Trophoblast cell (in vitro differentiated cells and primary cell): ENCODE measurements around the gene PDE6A.

Source experiments
- DNase-seq, 2 donors: peaks; one replicate each; pipeline ENCODE4 v3.0.0-alpha.2; 2016
- H2AFZ ChIP-seq: 2 replicates; pipeline ENCODE4 v1.6.1; 2013; ENCODE audit warnings: low read length, moderate library complexity, mild to moderate bottlenecking; ENCODE audit not compliant: insufficient read depth, poor library complexity
- H2AK5ac ChIP-seq: 2 replicates; pipeline ENCODE4 v1.6.1; 2013; ENCODE audit warnings: mild to moderate bottlenecking, low read length
- H2BK120ac ChIP-seq: 2 replicates; pipeline ENCODE4 v1.6.1; 2013; ENCODE audit warnings: low read length, mild to moderate bottlenecking, moderate library complexity; ENCODE audit not compliant: insufficient read depth, poor library complexity
- H2BK12ac ChIP-seq: 2 replicates; pipeline ENCODE4 v1.6.1; 2013; ENCODE audit warnings: mild to moderate bottlenecking, low read length, moderate library complexity
- H2BK5ac ChIP-seq: 2 replicates; pipeline ENCODE4 v1.6.1; 2013; ENCODE audit warnings: low read length, low read depth, moderate library complexity, mild to moderate bottlenecking; ENCODE audit not compliant: poor library complexity
- H3K14ac ChIP-seq: 2 replicates; pipeline ENCODE4 v1.6.1; 2013; ENCODE audit warnings: mild to moderate bottlenecking, low read length
- H3K18ac ChIP-seq: 2 replicates; pipeline ENCODE4 v1.6.1; 2013; ENCODE audit warnings: mild to moderate bottlenecking, low read length
- H3K23ac ChIP-seq: 2 replicates; pipeline ENCODE4 v1.6.1; 2013; ENCODE audit warnings: low read length
- H3K27ac ChIP-seq: 2 replicates; pipeline ENCODE4 v1.5.1; 2013; ENCODE audit warnings: low read depth, mild to moderate bottlenecking, inconsistent platforms, low read length, moderate library complexity
- H3K27me3 ChIP-seq: 2 replicates; pipeline ENCODE4 v1.6.1; 2013; ENCODE audit warnings: inconsistent platforms, mild to moderate bottlenecking, low read length, moderate library complexity; ENCODE audit not compliant: insufficient read depth
- H3K36me3 ChIP-seq, 2 experiments: 1 replicate in 1 of 2; 2 replicates in 1 of 2; pipeline ENCODE4 v1.6.1; 2013; ENCODE audit warnings: low read length in 2 of 2, mild to moderate bottlenecking in 2 of 2, moderate library complexity in 1 of 2; ENCODE audit not compliant: insufficient read depth in 2 of 2, control insufficient read depth in 1 of 2
- H3K4ac ChIP-seq: 2 replicates; pipeline ENCODE4 v1.6.1; 2013; ENCODE audit warnings: low read depth, mild to moderate bottlenecking, low read length, moderate library complexity
- H3K4me1 ChIP-seq, 2 experiments: 1 replicate in 1 of 2; 2 replicates in 1 of 2; pipeline ENCODE4 v1.6.1; 2013; ENCODE audit warnings: low read length in 2 of 2, mild to moderate bottlenecking in 2 of 2, moderate library complexity in 1 of 2; ENCODE audit not compliant: insufficient read depth in 2 of 2, control insufficient read depth in 1 of 2
- H3K4me2 ChIP-seq: 2 replicates; pipeline ENCODE4 v1.6.1; 2013; ENCODE audit warnings: inconsistent platforms, mild to moderate bottlenecking, low read length, moderate library complexity
- H3K4me3 ChIP-seq: 2 replicates; pipeline ENCODE4 v1.5.1; 2013; ENCODE audit warnings: mild to moderate bottlenecking, low read depth, low read length, inconsistent platforms
- H3K79me1 ChIP-seq: one replicate; pipeline ENCODE4 v1.6.1; 2013; ENCODE audit warnings: low read length
- H3K79me2 ChIP-seq: 2 replicates; pipeline ENCODE4 v1.6.1; 2013; ENCODE audit warnings: low read length, mild to moderate bottlenecking; ENCODE audit not compliant: control insufficient read depth, insufficient read depth, poor library complexity
- H3K9ac ChIP-seq: 2 replicates; pipeline ENCODE4 v1.6.1; 2013; ENCODE audit warnings: mild to moderate bottlenecking, low read length
- H3K9me3 ChIP-seq: 2 replicates; pipeline ENCODE4 v1.6.1; 2013; ENCODE audit warnings: low read depth, mild to moderate bottlenecking, control low read depth, inconsistent platforms, low read length; ENCODE audit not compliant: insufficient read depth
- H4K12ac ChIP-seq: 2 replicates; pipeline ENCODE4 v1.6.1; 2013; ENCODE audit warnings: low read depth, mild to moderate bottlenecking, low read length, moderate library complexity
- H4K8ac ChIP-seq: 2 replicates; pipeline ENCODE4 v1.6.1; 2013; ENCODE audit warnings: low read depth, mild to moderate bottlenecking, low read length, moderate library complexity
- H4K91ac ChIP-seq: one replicate; pipeline ENCODE4 v1.6.1; 2013; ENCODE audit warnings: low read depth, mild to moderate bottlenecking, low read length, moderate library complexity
- WGBS: extraction: QIAGEN DNeasy Blood & Tissue Kit; methylation state at CpG from one replicate; pipeline ENCODE4 v1.1.7; 2013; ENCODE audit warnings: missing lambda C conversion rate; ENCODE audit not compliant: insufficient read length, insufficient coverage; ENCODE audit errors: extremely low coverage; 5-methylcytosine and 5-hydroxymethylcytosine counted together

PDE6A gene

DNA sequence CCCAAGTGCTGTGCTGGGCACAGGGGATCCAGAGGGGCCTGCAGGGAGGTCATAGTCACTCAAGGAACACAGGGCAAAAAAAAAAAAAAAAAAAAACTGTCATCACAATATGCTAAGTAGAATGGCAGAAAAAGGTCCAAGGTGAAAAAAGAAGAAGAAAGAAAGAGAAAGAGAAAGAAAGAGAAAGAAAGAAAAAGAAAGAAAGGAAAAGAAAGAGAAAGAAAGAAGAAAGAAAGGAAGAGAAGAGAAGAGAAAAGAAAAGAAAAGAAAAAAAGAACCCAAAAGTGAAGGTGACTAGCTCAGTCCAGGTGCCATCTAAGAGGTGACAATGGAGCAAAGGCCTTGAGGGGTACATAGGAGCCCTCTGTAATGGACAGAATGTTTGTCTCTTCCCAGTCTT is 73.9 kb downstream of the PDE6A start:
- Histone ChIP-seq H3K14ac (no peak overlapping the region), H3K4me2 (no peak overlapping the region), H2BK12ac (no peak overlapping the region), H3K27me3 (no peaks in the 10 kb centered on the region), H2BK5ac (no peak overlapping the region), H3K4me1 (no peaks in the 10 kb centered on the region), H3K36me3 (no peaks in the 10 kb centered on the region), H3K4me3 (no peak overlapping the region), H3K27ac (no peak overlapping the region), H2AFZ (no peak overlapping the region), H3K23ac (no peak overlapping the region), H3K9me3 (no peaks in the 10 kb centered on the region), H3K9ac (no peak overlapping the region), H3K79me2 (no peaks in the 10 kb centered on the region), H4K91ac (no peak overlapping the region), H4K8ac (no peak overlapping the region), H3K79me1 (no peaks in the 10 kb centered on the region), H3K4ac (no peak overlapping the region), H2BK120ac (no peak overlapping the region), H3K18ac (no peak overlapping the region), H2AK5ac (no peak overlapping the region), H4K12ac (no peak overlapping the region)
- no peak for DNase-seq

DNA sequence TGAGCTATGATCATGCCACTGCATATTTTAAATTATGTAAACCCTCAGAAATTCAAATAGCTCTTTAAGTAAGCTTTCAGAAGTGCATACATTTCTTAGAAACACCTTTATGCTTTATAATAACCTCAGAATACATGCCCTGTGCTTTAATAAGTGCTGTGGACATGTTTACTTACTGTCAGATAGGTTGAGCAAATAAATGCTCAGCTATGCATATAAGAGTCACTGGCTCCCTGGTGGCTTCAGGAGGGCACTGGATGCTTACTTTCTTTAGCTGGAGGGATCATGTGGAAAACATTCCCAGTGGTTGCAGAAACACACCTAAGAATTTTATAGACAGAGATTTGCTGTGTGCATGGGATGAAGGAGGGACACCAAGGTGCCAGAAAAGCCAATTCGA is 74.4 kb downstream of the PDE6A start:
- no peak overlapping the region for H3K23ac ChIP-seq
- no peak for DNase-seq
- no peak overlapping the region for H3K27ac ChIP-seq
- no peak overlapping the region for H3K9ac ChIP-seq
- H2AFZ ChIP-seq: no peak overlapping the region
- H3K36me3 ChIP-seq: no peaks in the 10 kb centered on the region
- H2BK5ac ChIP-seq: no peak overlapping the region
- no peaks in the 10 kb centered on the region for H3K27me3 ChIP-seq
- no peak overlapping the region for H4K8ac ChIP-seq
- no peaks in the 10 kb centered on the region for H3K9me3 ChIP-seq
- H3K79me2 ChIP-seq: no peaks in the 10 kb centered on the region
- H3K4me1 ChIP-seq: no peaks in the 10 kb centered on the region
- no CpG with 5 or more reads among the region's 1 CpG for WGBS
- no peak overlapping the region for H3K14ac ChIP-seq
- H3K4me3 ChIP-seq: no peak overlapping the region
- H3K18ac ChIP-seq: no peak overlapping the region
- H4K91ac ChIP-seq: no peak overlapping the region
- H2BK12ac ChIP-seq: no peak overlapping the region
- no peaks in the 10 kb centered on the region for H3K79me1 ChIP-seq
- H2BK120ac ChIP-seq: no peak overlapping the region
- H2AK5ac ChIP-seq: no peak overlapping the region
- no peak overlapping the region for H3K4ac ChIP-seq
- no peak overlapping the region for H4K12ac ChIP-seq
- H3K4me2 ChIP-seq: no peak overlapping the region

DNA sequence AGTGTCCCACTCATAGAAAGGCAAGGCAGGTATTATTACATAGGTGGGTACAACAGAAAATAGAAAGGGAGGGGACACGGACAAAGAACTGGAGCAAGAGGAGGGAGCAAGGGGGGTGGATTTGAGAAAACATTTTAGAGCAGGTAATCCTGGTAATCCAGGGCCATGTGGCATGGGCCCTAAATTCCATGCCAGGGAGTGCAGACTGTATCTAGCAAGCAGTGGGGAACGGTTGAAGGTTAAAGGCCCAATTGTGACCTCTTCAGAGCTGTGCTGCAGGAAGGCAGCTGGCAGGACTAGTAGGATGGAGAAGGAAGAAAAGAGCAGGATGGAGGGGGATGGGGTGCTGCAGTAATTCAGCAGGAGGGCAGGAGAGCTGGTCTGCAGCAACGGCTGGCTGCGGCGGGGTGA is 75.2 kb downstream of the PDE6A start:
- no peaks in the 10 kb centered on the region for H3K27me3 ChIP-seq
- H3K79me1 ChIP-seq: no peaks in the 10 kb centered on the region
- no peak overlapping the region for H2BK120ac ChIP-seq
- H3K4me2 ChIP-seq: no peak overlapping the region
- H2AFZ ChIP-seq: no peak overlapping the region
- no peak overlapping the region for H2BK5ac ChIP-seq
- H3K4ac ChIP-seq: no peak overlapping the region
- H3K4me1 ChIP-seq: no peaks in the 10 kb centered on the region
- WGBS: no CpG with 5 or more reads among the region's 5 CpGs
- H3K18ac ChIP-seq: no peak overlapping the region
- no peak for DNase-seq
- H3K14ac ChIP-seq: no peak overlapping the region
- no peak overlapping the region for H3K27ac ChIP-seq
- no peak overlapping the region for H4K91ac ChIP-seq
- no peaks in the 10 kb centered on the region for H3K79me2 ChIP-seq
- no peak overlapping the region for H2BK12ac ChIP-seq
- H3K4me3 ChIP-seq: no peak overlapping the region
- no peak overlapping the region for H4K8ac ChIP-seq
- H2AK5ac ChIP-seq: no peak overlapping the region
- no peaks in the 10 kb centered on the region for H3K9me3 ChIP-seq
- no peak overlapping the region for H3K9ac ChIP-seq
- H3K36me3 ChIP-seq: no peaks in the 10 kb centered on the region
- no peak overlapping the region for H3K23ac ChIP-seq
- H4K12ac ChIP-seq: no peak overlapping the region

- no peak overlapping the region for H3K4me3 ChIP-seq
- WGBS: no CpG with 5 or more reads among the region's 4 CpGs
- H3K9me3 ChIP-seq: no peaks in the 10 kb centered on the region
- H2AFZ ChIP-seq: no peak overlapping the region
- no peaks in the 10 kb centered on the region for H3K4me1 ChIP-seq
- H3K4ac ChIP-seq: no peak overlapping the region
- no peak overlapping the region for H3K27ac ChIP-seq
- H2BK5ac ChIP-seq: no peak overlapping the region
- H3K4me2 ChIP-seq: no peak overlapping the region
- H3K27me3 ChIP-seq: no peaks in the 10 kb centered on the region
- H2AK5ac ChIP-seq: no peak overlapping the region
- no peak overlapping the region for H4K91ac ChIP-seq
- no peak overlapping the region for H3K14ac ChIP-seq
- H3K23ac ChIP-seq: no peak overlapping the region
- no peak overlapping the region for H3K9ac ChIP-seq
- H4K12ac ChIP-seq: no peak overlapping the region
- no peaks in the 10 kb centered on the region for H3K79me2 ChIP-seq
- H2BK120ac ChIP-seq: no peak overlapping the region
- H3K18ac ChIP-seq: no peak overlapping the region
- no peak overlapping the region for H2BK12ac ChIP-seq
- DNase-seq: no peak
- H3K36me3 ChIP-seq: no peaks in the 10 kb centered on the region
- no peak overlapping the region for H4K8ac ChIP-seq
- H3K79me1 ChIP-seq: no peaks in the 10 kb centered on the region
Observed at GRCh38 chr5:149865746-149866145, 78.8 kb downstream of the PDE6A start.

GRCh38 chr5:149863830-149864229 is 80.8 kb downstream of the PDE6A start:
- Histone ChIP-seq H4K91ac (no peak overlapping the region), H3K4me1 (no peaks in the 10 kb centered on the region), H2BK12ac (no peak overlapping the region), H2BK120ac (no peak overlapping the region), H3K14ac (no peak overlapping the region), H3K4me2 (no peak overlapping the region), H3K4me3 (no peak overlapping the region), H3K23ac (no peak overlapping the region), H3K27me3 (no peaks in the 10 kb centered on the region), H4K12ac (no peak overlapping the region), H3K18ac (no peak overlapping the region), H3K36me3 (no peaks in the 10 kb centered on the region), H2AK5ac (no peak overlapping the region), H2AFZ (no peak overlapping the region), H3K4ac (no peak overlapping the region), H4K8ac (no peak overlapping the region), H3K79me1 (no peaks in the 10 kb centered on the region), H3K27ac (no peak overlapping the region), H3K9ac (no peak overlapping the region), H2BK5ac (no peak overlapping the region), H3K79me2 (no peaks in the 10 kb centered on the region), H3K9me3 (no peaks in the 10 kb centered on the region)
- no CpG with 5 or more reads among the region's 3 CpGs for WGBS
- DNase-seq: no peak
